Measurements from ENCODE around the gene SCUBE1. TPM values are rescaled to one million over a fixed set of nuclear protein-coding genes. Genes with fewer than 3 reads are reported as not detected.

Gene SCUBE1
- total and polyA plus RNA-seq, 2 of the 8 experiments (the other 6 are each of a cell fraction or from before 2014, with no cell fraction given), result 2.3 to 4.9 TPM

DNA sequence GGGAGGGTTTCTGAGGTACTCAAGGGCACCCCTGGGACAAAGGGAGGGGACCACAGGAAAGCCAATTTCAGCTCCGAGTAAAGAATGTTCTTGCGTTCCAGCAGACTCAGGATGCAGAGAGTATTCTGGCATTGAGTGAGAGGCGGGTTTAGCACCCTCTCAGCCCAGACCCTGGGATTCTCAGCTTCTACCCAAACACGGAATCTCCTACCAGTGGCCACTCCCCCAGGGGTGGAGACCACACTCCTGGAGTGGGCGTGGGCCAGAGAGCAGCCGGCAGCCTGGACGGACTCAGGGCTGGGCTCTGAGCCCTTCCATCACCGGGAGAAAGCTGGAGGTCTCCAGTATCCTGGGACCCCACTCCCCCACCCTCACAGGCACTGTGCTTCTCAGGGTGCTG lies 130.1 kb downstream of the SCUBE1 start:
- peak in 1 of 2 experiments; percentile 63 for DNase-seq (ENCODE audit: low read depth in 1 of 2, low spot score in 2 of 2)
- no peak for TF ChIP-seq TCF12 (IDR thresholded peaks at IDR 0.05; ENCODE audit: low read depth, low read length)
- TF ChIP-seq TBP (IDR thresholded peaks at IDR 0.05; ENCODE audit: low read depth, low read length), result no peak
- TF ChIP-seq, protein P1, sequence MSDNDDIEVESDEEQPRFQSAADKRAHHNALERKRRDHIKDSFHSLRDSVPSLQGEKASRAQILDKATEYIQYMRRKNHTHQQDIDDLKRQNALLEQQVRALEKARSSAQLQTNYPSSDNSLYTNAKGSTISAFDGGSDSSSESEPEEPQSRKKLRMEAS (IDR thresholded peaks at IDR 0.05), result no peak
- no peak for TF ChIP-seq KDM5A (IDR thresholded peaks at IDR 0.05; ENCODE audit: low read length)
- TF ChIP-seq SAP30 (IDR thresholded peaks at IDR 0.05; ENCODE audit: insufficient read depth, insufficient replicate concordance, low read length), result no peak
- TF ChIP-seq TEAD4 (IDR thresholded peaks at IDR 0.05; ENCODE audit: low read depth, low read length), result no peak
- no peak for TF ChIP-seq SP1 (IDR thresholded peaks at IDR 0.05; ENCODE audit: low read depth, low read length)
- no peak for TF ChIP-seq BACH1 (IDR thresholded peaks at IDR 0.05; ENCODE audit: low read length)
- no peak for TF ChIP-seq BCL11A (IDR thresholded peaks at IDR 0.05; ENCODE audit: low read depth in 2 of 2, low read length in 2 of 2)
- H3K79me1 ChIP-seq (ENCODE audit: low read depth, low read length), result no peaks in the 10 kb centered on the region
- no peak overlapping the region for H2BK5ac ChIP-seq (ENCODE audit: low read depth, low read length)
- no peak overlapping the region for H2BK20ac ChIP-seq (ENCODE audit: low read length)
- H2BK12ac ChIP-seq (ENCODE audit: low read depth, low read length), result peak overlapping the region; percentile 42; the same call in 1 of the 2 replicates
- H2AK5ac ChIP-seq (ENCODE audit: low read depth, low read length), result no peak overlapping the region
- 0 out of 4 replicates have a peak overlapping the region, but pooled peaks of 1 of the 2 experiments have one; percentile 24 for H3K4me2 ChIP-seq (ENCODE audit: insufficient read depth in 1 of 2, low read depth in 2 of 2, low read length in 2 of 2)
- 0 out of 2 replicates have a peak overlapping the region, but pooled peaks have one; percentile 52 for H2AFZ ChIP-seq (ENCODE audit: low read length)
- H3K18ac ChIP-seq (ENCODE audit: extremely low read depth, low read length), result peak overlapping the region; percentile 71; the same call in 1 of the 2 replicates
- no peak overlapping the region for H3K23ac ChIP-seq (ENCODE audit: insufficient read length)
- no peak overlapping the region for H3K27ac ChIP-seq (ENCODE audit: low read depth, low read length)
- no peaks in the 10 kb centered on the region for H3K27me3 ChIP-seq (replicated peaks in 1 of 4; ENCODE audit: control insufficient read depth in 3 of 4, extremely low read depth in 1 of 4, insufficient read depth in 3 of 4, low read length in 3 of 4)
- no peak overlapping the region for H3K14ac ChIP-seq (ENCODE audit: insufficient read length)
- peaks cover 0 to 20% (median 10%) of the 10 kb centered on the region in 4 experiments; a peak in 5 of 7 replicates for H3K4me1 ChIP-seq (replicated peaks in 1 of 4; ENCODE audit: control insufficient read depth in 3 of 4, insufficient read depth in 4 of 4, low read length in 3 of 4)
- H3K4me3 ChIP-seq (ENCODE audit: extremely low read depth in 1 of 4, insufficient read depth in 2 of 4, low read depth in 3 of 4, low read length in 4 of 4), result no peak overlapping the region
- H4K5ac ChIP-seq (ENCODE audit: insufficient read length, low read depth, low read length), result no peak overlapping the region
- no peak overlapping the region for H2BK120ac ChIP-seq (replicated peaks; ENCODE audit: low read depth, low read length)
- WGBS, 2 experiments (ENCODE audit: extremely low coverage in 1 of 2, insufficient coverage in 1 of 2, insufficient read length in 1 of 2, insufficient replicate concordance in 2 of 2, low coverage in 1 of 2, low lambda C conversion rate in 2 of 2, missing lambda C conversion rate in 1 of 2), result 45% methylated on average over 8 of the region's 8 CpGs; no CpG with 5 or more reads in 1 of the 2 experiments
- H3K56ac ChIP-seq (replicated peaks; ENCODE audit: insufficient read length, low read depth, low read length), result no peak overlapping the region
- H3K9ac ChIP-seq (replicated peaks in 1 of 4; ENCODE audit: extremely low read depth in 1 of 4, low read depth in 3 of 4, low read length in 3 of 4), result no peak overlapping the region
- no peak overlapping the region for H3K4ac ChIP-seq (replicated peaks; ENCODE audit: insufficient read length, low read depth, low read length)
- H3K23me2 ChIP-seq (ENCODE audit: low read depth, low read length), result no peaks in the 10 kb centered on the region
- H3K9me3 ChIP-seq (ENCODE audit: insufficient read depth in 2 of 2, low read depth in 1 of 2, low read length in 1 of 2), result no peaks in the 10 kb centered on the region
- H4K8ac ChIP-seq (ENCODE audit: extremely low read depth, insufficient read depth, low read length), result no peak overlapping the region
- H4K20me1 ChIP-seq (replicated peaks in 1 of 2; ENCODE audit: control insufficient read depth in 1 of 2, insufficient read depth in 2 of 2, low read length in 2 of 2), result peaks cover 0 to 2% of the 10 kb centered on the region in 2 experiments
- no peak overlapping the region for H2BK15ac ChIP-seq (ENCODE audit: low read length)
- no peaks in the 10 kb centered on the region for H3K79me2 ChIP-seq (ENCODE audit: control insufficient read depth in 1 of 2, insufficient read depth in 2 of 2, low read length in 2 of 2)
- ChIA-PET POLR2A (ENCODE audit: partially characterized antibody) (interaction anchor here (0.9 to 1.5 kb wide), 4 partner anchors 11 to 33 kb away, joined by 3 to 5 read pairs (median 4); no protein-coding TSS in a partner anchor), CTCF (ENCODE audit: partially characterized antibody) (interaction anchor here (0.6 to 16.7 kb wide), 5 partner anchors 15 to 173 kb away, joined by 3 to 186 read pairs (median 4); partner anchors contain the start of gene TTLL12)
- no peaks in the 10 kb centered on the region for H3K36me3 ChIP-seq (ENCODE audit: control insufficient read depth in 2 of 4, insufficient read depth in 4 of 4, low read length in 3 of 4)
- FAIRE-seq, result no peak
- no peak overlapping the region for H4K91ac ChIP-seq (replicated peaks; ENCODE audit: insufficient read length, low read length)
